ENCODE measurements around the gene AGAP1.

Gene AGAP1

DNA sequence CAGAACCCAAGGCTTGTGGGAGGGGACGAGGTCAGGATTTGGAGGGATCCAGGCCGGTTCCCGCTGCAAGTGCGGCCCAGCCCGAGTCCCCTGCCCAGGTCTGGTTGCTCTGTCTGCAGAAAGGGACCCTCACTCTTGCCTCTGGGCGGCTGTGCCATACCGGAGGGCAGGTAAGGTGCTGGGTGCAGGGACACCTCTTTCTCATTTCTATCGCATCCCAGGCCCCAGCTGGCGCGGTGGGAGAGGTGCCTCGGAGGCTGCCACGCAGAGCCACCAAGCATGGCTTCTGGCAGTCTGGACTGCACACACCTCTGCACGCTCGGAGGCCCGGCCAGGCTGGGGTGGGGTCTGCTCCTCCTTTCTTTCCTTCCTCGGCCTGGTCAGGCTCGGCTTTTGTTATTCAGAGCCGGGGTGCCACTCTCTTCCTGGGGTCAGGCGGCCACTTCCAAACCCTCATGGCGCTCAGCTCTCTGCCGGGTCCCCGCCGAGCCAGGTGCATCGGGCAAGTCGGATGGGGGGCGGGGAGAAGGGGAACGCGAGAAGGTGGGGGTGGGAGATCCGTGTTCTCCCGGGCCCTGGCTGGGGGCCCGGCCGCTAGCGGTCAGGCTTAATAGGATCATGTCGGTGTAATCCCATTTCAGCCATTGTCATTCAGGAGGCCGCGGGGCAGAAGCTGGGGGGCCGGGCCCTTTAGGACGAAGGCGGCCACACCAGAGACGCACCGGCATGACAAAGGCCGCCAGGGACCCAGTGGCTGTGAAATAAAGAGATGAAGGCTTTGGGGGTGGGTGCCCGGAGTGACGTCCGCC is 665.3 kb downstream of the AGAP1 start:
- DNase-seq = no peak

- no peak for DNase-seq
These were observed 665.9 kb downstream of the AGAP1 start for GRCh38 chr2:236159778-236160170.

DNA sequence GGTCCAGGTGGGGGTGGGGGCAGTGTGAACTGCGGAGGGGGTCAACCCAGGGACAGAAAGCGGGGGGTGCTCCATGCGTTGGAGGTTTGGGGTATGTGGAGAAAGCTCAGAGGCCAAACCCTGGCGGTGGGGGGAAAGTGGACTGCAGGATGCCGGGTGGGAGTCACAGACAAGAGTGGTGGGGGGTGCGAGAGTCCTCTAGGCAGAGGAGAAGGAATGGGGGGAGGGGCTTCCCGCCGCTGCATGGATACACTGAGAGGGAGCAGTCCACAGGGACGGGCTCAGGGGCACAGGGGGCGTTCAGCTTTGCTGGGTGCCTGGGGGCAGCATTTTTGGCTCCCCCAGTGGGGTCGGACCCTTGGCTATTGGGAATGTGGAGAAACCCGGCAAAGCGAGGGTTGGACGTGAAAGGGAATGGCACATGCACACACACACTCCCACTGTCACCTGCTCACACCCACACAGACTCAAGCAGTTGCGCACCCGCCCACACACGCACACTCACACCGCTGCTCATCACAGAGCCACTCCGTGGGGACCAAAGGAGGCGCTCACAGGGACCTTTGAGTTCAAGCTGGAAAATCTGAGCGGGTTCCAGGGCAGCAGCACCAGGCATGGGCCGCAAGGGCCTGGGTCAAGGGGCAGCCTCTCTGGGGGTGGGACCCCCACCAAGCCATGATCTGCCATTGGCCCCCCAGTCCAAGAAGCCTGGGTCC is 666.7 kb downstream of the AGAP1 start:
- no peak for DNase-seq

- DNase-seq = no peak
These were observed 667.2 kb downstream of the AGAP1 start for GRCh38 chr2:236161082-236161462.

GRCh38 chr2:236161531-236161930 is 667.7 kb downstream of the AGAP1 start:
- no peak for DNase-seq

DNA sequence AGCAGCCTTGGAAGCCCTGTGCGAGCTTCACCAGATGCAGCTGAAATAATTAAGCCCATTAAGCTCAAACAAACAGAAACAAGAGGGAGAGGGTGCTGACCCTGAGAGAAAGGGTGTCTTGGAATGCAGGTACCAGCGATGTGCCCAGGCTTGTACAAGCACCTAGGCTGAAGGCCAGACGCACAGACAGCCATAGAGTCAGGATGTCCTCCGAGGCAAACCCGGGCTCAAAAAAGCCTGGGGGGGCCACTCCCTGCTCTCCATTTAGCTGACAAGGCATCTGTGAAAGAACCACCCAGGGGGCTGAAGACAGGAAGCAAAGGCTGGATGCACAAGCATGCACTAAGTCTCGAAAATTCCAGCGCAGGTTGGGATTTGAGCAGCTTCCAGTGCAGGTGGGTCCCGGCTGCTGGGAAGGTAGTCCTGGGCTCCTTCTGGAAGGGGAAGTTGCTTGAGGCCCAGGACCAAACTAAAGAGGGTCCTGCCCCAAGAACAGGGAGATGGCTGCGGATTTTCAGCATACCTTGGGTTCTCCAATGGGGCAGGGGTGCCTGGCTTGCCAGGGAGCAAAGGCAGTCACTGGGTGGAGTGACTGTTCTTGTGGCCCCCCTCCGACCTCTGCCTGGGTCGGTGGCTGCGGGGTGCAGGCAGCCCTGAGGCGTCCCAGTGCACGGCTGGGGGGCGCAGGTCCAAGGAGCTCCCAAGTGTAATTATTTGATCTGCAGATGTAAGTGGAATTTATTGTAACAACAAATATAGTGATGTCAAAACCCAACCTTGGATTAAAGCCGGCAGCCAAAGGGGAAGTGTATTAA is 668.4 kb downstream of the AGAP1 start:
- no peak for DNase-seq

GRCh38 chr2:236162882-236163470 is 669.1 kb downstream of the AGAP1 start:
- DNase-seq = no peak

GRCh38 chr2:236163471-236164200 is 669.8 kb downstream of the AGAP1 start:
- DNase-seq = no peak

DNA sequence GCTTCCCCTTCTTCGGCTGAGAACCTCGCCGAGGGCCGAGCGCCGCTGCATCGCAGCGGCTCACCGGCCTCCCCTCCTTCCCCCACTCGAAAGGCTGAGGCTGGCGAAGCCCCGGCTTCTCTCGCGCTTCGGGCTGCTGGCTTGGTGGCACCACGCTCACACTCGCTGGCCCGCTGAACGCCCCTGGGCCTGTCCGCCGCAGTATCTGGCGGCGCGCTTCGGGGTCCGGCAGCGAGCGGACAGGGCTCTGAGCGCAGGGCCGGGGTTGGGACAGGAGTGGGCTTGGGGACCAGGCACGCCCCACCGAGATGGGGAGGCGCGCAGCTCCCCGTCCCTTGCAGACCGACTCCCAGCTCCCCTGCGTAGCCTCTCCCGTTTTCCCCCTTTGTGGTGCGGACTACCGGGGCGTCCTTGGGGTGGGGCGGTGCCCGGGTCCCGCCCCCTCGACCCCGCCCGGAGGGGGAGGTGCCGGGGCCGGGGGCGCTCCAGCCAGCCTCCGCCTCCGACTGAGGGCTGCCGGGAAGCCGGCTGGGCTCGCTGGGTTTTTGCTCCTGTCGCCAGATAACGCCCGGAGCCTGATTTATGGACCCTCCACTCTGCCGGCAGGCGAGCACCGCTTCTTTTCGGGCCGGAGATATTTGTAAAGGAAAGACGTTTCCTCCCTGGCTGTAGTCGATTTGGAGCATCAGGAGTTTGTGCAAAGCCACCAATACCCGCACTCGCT is 670.5 kb downstream of the AGAP1 start:
- no peak for DNase-seq

- DNase-seq = no peak
These were observed 671.3 kb downstream of the AGAP1 start for GRCh38 chr2:236164925-236165841.

DNA sequence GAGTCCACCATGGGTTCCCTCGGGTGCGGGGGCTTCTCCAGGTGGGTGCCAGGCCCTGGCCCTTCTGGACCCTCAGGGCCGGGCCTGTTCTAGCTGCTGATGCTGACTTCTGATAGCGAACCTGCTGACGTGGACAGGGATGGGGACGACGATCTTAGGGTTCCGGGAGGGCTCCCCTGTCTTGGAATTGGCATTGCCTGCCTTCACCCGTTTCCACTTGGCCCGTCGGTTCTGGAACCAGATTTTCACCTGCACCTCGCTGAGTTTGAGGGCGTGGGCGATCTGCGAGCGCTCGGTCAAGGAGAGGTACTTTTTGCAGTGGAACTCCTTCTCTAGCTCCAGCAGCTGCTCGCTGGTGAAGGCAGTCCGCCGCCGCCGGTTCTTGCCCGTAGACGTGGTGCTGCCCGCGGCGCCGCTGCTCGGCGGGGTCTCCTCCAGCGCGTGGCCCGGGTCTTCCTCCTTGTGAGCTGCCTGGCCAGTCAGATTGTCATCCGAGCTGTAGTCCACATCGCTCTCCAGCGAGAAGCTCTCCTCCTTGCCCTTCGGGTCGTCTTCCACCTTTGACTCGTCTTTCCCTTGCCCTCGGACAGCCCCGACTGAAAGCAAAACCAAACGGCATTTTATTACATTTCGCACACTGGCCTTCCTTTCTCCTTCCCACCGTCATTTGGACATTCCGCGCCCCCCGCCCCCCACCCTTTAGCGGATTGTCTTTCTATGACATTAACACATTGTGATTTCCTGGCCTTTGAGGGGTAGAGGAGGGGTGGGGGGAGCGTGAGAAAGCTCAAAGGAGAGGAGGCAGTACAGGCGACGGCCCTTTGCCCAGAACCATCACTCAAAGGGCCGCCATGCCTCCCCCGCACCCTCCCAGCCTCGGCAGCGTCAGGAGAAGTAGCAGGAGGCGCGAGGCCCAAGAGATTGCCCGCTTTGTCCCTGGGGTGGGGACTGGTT is 672.3 kb downstream of the AGAP1 start:
- no peak for DNase-seq

DNA sequence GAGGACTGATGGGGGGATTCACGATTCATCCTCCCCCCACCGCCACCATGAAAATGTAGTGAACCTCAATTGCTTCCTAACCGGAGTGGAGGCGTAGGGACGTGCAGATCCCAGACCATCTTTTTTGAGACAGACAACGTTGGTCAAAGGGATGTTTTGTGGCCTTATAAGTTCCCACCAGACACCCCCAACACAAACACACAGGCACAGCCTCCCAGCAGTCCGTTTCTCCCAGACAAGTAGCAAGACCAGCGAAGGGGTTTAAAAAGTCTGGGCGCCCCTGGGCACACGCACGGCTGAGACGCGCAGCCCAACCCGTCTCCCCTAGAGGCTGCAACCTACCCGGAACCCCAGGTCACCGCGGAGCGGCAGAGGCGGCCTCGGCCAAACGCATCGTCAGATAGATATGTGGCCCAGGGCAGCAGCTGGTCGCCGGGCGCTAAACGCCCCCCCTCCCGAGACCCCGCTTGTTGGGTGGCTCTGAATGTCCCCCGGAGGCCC is 673.0 kb downstream of the AGAP1 start:
- no peak for DNase-seq

DNA sequence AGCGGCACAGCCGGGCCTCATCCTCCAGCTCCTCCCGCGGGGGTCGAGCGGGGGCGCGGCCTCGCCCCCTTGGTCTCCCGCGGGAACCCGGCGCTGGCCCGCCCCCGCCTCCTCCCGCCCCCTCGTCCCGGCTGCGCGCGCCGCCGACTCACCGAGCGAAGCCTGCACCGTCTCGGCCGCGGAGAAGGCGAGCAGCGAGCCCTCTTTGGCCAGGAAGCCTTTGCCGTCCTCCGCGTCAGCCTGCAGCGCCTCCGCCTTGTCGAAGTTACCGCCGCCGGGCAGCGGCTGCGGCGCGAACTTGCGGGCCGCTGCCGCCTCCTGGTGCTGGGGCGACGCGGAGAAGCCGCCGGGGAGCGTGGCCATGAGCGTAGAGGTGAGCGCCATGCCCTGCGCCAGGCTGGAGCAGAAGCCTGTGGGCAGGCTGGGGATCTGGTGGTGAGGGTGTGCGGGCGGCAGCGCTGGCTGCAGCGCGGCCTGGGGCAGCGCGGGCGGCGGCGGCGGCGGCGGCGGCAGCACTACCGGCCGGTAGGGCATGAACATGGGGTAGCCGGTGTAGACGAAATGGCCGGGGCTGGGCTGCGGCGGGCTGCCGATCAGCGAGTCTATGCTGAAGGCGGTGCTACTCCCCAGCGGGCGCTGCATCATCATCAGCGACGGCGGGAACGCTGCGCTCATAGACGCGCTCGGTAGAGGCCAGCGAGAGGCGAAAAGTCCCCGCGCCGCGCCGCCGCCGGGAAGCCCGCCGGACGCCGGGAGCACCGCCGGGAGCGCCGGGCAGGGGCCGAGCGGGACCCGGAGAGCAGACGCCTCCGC is 673.7 kb downstream of the AGAP1 start:
- no peak for DNase-seq

DNA sequence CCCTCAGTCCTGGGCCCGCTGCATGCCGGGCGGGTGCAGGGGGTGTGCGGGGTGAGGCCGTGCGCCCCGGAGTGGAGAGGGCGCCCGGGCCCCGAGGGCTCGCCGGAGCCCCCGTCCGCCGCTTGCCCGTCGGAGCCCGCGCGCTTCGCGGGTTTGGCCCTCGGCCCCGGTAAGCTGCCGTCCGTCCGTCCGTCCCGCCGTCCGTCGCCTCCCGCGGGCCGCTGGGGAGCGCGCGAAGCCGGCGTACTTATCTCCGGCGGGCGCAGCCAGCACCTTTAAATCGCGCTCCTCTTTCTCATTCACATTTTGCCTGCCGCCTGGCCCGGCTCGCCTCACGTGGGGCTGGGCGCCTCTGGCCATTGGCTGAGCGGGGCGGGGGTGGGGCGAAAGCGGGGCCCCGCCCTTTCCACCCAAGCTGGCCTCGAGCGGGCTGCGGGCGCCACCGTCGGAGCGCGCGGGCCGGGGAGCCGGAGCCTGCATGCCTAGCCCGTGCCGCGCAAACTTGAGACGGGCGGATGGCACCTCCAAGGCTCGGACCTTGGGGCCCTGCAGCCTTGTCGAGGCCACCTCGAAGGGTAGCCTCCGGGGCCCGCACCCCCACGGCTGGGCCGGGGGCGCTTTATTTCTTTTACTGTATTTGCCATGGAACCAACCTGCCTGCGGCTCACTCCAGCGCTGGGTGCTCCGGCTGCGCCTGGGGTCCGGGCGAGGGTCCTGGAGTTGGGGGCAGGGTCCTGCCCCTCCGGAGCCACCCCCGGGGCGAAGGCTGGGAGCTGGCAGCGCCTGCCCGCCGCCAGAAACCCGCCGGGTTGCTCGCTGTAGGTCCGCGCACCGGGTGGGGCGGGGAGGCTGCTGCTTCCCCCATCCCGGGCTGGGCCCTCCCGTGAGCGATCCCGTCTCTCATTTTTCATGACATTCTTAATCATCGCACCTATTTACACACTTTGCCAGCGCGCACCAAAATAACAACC is 674.6 kb downstream of the AGAP1 start, which contains the start of gene GBX2:
Gene GBX2, minus strand, starts transcription at position 277 of the 971 bp plus-strand sequence. CDS start 415 bp downstream, outside the sequence.
- DNase-seq = no peak

- no peak for DNase-seq
These were observed 675.4 kb downstream of the AGAP1 start for GRCh38 chr2:236169151-236169721.

All from activated effector memory CD4-positive, alpha-beta T cell treated with Interleukin-2 at 50 U/mL for 16 hours (primary cell).